B cell (primary cell): ENCODE data around the gene WRAP73.

Experiments
- EZH2 ChIP-seq: IDR thresholded peaks from 2 replicates; pipeline ENCODE4 v1.6.1; 2012; ENCODE audit warnings: borderline replicate concordance, low read depth, mild to moderate bottlenecking, moderate library complexity, low read length; ENCODE audit not compliant: insufficient read depth, poor library complexity, severe bottlenecking
- TF ChIP-seq, protein P1 (sequence below): fragments of 200-600 bp; IDR thresholded peaks from one replicate; pipeline ENCODE4 v1.8.0; 2022; ENCODE audit warnings: antibody characterized with exemption, mild to moderate bottlenecking

DNA sequence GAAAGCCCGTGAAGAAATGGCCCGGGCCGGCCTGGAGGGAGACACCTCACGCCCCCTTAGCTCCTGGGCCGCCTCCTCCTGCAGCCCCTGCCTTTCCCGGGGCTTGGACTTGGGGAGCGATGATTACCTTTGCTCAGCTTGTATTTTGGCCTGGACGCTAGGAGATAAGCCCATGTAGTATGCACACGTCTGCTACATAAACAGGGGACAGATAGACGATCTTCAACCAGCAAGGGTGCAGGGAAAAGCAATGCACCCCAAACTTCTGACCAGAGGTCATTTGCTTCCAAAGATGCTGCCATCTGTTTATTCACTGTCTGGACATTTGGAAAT is 3.3 kb upstream of the WRAP73 start:
- TF ChIP-seq, protein P1, sequence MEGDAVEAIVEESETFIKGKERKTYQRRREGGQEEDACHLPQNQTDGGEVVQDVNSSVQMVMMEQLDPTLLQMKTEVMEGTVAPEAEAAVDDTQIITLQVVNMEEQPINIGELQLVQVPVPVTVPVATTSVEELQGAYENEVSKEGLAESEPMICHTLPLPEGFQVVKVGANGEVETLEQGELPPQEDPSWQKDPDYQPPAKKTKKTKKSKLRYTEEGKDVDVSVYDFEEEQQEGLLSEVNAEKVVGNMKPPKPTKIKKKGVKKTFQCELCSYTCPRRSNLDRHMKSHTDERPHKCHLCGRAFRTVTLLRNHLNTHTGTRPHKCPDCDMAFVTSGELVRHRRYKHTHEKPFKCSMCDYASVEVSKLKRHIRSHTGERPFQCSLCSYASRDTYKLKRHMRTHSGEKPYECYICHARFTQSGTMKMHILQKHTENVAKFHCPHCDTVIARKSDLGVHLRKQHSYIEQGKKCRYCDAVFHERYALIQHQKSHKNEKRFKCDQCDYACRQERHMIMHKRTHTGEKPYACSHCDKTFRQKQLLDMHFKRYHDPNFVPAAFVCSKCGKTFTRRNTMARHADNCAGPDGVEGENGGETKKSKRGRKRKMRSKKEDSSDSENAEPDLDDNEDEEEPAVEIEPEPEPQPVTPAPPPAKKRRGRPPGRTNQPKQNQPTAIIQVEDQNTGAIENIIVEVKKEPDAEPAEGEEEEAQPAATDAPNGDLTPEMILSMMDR: no peak
- no peak for TF ChIP-seq EZH2
